DND-41 (cell line): ENCODE measurements around the gene JAK2.
A peak's percentile ranks its signal among the peaks of the same experiment; 100 is the strongest.

Experiments
- ATAC-seq: fragments of 200-7000 bp; cut with Tn5 transposase; 3 replicates; pipeline ENCODE4 v1.9.1; 2021; ENCODE audit warnings: low read depth; ENCODE audit not compliant: insufficient read depth
- DNase-seq: peaks from one replicate; pipeline ENCODE4 v3.0.0-alpha.2; 2020
- H2AFZ ChIP-seq: 2 replicates; pipeline ENCODE4 v1.6.0; 2012; ENCODE audit warnings: low read depth, low read length
- H3K27ac ChIP-seq: 2 replicates; pipeline ENCODE4 v1.5.1; 2012; ENCODE audit warnings: low read length, inconsistent platforms
- H3K27me3 ChIP-seq: fragments of 200-600 bp; sonication (generic); 2 replicates; pipeline ENCODE4 v1.6.0; 2012; ENCODE audit warnings: low read length, mild to moderate bottlenecking, inconsistent platforms; ENCODE audit not compliant: insufficient read depth, poor library complexity
- H3K36me3 ChIP-seq: 2 replicates; pipeline ENCODE4 v1.5.1; 2012; ENCODE audit warnings: low read length, inconsistent platforms; ENCODE audit not compliant: insufficient read depth
- H3K4me1 ChIP-seq: 2 replicates; pipeline ENCODE4 v1.5.1; 2012; ENCODE audit warnings: mild to moderate bottlenecking, low read length; ENCODE audit not compliant: insufficient read depth
- H3K4me2 ChIP-seq: 2 replicates; pipeline ENCODE4 v1.6.0; 2012; ENCODE audit warnings: mild to moderate bottlenecking, moderate library complexity, low read length, inconsistent platforms; ENCODE audit not compliant: insufficient read depth
- H3K4me3 ChIP-seq, 2 experiments: fragments of 200-600 bp in 1 of 2; shearing (Covaris generic) in 1 of 2; 2 replicates each; pipeline ENCODE4 v1.5.1; 2012 to 2016; ENCODE audit warnings: inconsistent platforms in 2 of 2, low read length in 2 of 2, mild to moderate bottlenecking in 2 of 2, low read depth in 1 of 2, moderate library complexity in 1 of 2
- H3K79me2 ChIP-seq: 2 replicates; pipeline ENCODE4 v1.6.0; 2012; ENCODE audit warnings: low read length, inconsistent platforms; ENCODE audit not compliant: insufficient read depth
- H3K9ac ChIP-seq: 2 replicates; pipeline ENCODE4 v1.6.0; 2012; ENCODE audit warnings: low read depth, mild to moderate bottlenecking, inconsistent platforms, low read length, moderate library complexity
- H3K9me3 ChIP-seq: 2 replicates; pipeline ENCODE4 v1.5.1; 2012; ENCODE audit warnings: low read length, moderate library complexity, mild to moderate bottlenecking, inconsistent platforms; ENCODE audit not compliant: insufficient read depth, severe bottlenecking
- H4K20me1 ChIP-seq: 2 replicates; pipeline ENCODE4 v1.6.0; 2012; ENCODE audit warnings: low read length; ENCODE audit not compliant: insufficient read depth
- CTCF ChIP-seq: IDR thresholded peaks from 2 replicates; pipeline ENCODE4 v1.5.1; 2012; ENCODE audit warnings: borderline replicate concordance, low read length, moderate library complexity, mild to moderate bottlenecking; ENCODE audit not compliant: poor library complexity, severe bottlenecking; ENCODE audit errors: extremely low read depth
- EZH2 ChIP-seq: IDR thresholded peaks from 3 replicates; pipeline ENCODE4 v1.6.1; 2012; ENCODE audit warnings: borderline replicate concordance, low read depth, mild to moderate bottlenecking, moderate library complexity, low read length, inconsistent platforms; ENCODE audit not compliant: severe bottlenecking

Gene JAK2

GRCh38 chr9:4982721-4983482, 2.2 kb upstream of the JAK2 start:
- Histone ChIP-seq H2AFZ (no peak overlapping the region), H4K20me1 (no peaks in the 10 kb centered on the region), H3K4me3 (no peak overlapping the region), H3K4me1 (peaks cover 36% of the 10 kb centered on the region), H3K9me3 (no peaks in the 10 kb centered on the region), H3K27me3 (no peaks in the 10 kb centered on the region), H3K36me3 (no peaks in the 10 kb centered on the region; the same call in 1 of the 2 replicates), H3K9ac (no peak overlapping the region), H3K27ac (no peak overlapping the region), H3K4me2 (0 out of 2 replicates have a peak overlapping the region, but pooled peaks have one; percentile 92), H3K79me2 (peaks cover 10% of the 10 kb centered on the region; the same call in 1 of the 2 replicates)
- ATAC-seq (no peak), DNase-seq (no peak)
- TF ChIP-seq EZH2 (no peak), CTCF (no peak)

- Histone ChIP-seq H3K4me1 (peaks cover 44% of the 10 kb centered on the region), H2AFZ (peak overlapping the region; percentile 91), H3K4me3 (peak overlapping the region; percentile 46 to 84; a peak in 3 of 4 replicates), H3K4me2 (peak overlapping the region; percentile 92), H3K36me3 (no peaks in the 10 kb centered on the region; the same call in 1 of the 2 replicates), H3K9me3 (no peaks in the 10 kb centered on the region), H4K20me1 (no peaks in the 10 kb centered on the region), H3K27ac (peak overlapping the region; percentile 91), H3K79me2 (peaks cover 10% of the 10 kb centered on the region; the same call in 1 of the 2 replicates), H3K9ac (peak overlapping the region; percentile 88), H3K27me3 (no peaks in the 10 kb centered on the region)
- TF ChIP-seq EZH2 (no peak), CTCF (no peak)
- no peak for ATAC-seq
- DNase-seq, result no peak
Observed at GRCh38 chr9:4983601-4984165, 1.4 kb upstream of the JAK2 start.

DNA sequence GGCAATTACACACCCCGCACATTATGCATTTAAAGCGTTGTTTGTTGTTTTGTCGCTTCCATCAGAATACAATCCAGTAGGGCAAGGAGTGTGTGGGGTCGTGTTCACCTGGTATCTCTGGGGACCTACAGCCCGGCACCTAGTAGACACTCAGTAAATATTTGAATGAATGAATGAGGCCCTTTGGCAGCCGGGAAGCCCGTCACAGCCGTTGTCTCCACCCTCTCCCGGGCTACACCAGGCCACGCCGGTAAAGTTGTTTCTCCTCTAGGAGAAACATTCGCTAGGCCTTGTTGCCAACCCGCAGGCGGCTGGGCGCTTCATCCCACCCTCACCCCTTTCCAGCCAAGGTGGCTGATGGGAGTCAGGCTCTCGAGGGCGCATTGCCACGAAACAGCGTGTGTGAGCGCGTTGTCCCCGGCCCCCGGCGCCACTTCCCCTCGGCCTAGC, 876 bp upstream of the JAK2 start:
- Histone ChIP-seq H4K20me1 (no peaks in the 10 kb centered on the region), H3K79me2 (peaks cover 10% of the 10 kb centered on the region; the same call in 1 of the 2 replicates), H3K36me3 (no peaks in the 10 kb centered on the region; the same call in 1 of the 2 replicates), H3K4me3 (peak overlapping the region; percentile 46 to 84; a peak in 3 of 4 replicates), H3K27ac (peak overlapping the region; percentile 91), H3K27me3 (no peaks in the 10 kb centered on the region), H3K4me2 (peak overlapping the region; percentile 92), H3K4me1 (peaks cover 45% of the 10 kb centered on the region), H2AFZ (peak overlapping the region; percentile 91), H3K9me3 (no peaks in the 10 kb centered on the region), H3K9ac (peak overlapping the region; percentile 88)
- TF ChIP-seq CTCF, result no peak
- no peak for TF ChIP-seq EZH2
- ATAC-seq, result peak; percentile 38; the same call in 2 of the 3 replicates
- DNase-seq, result no peak
